ENCODE results near the gene UNKL.

UNKL gene

DNA sequence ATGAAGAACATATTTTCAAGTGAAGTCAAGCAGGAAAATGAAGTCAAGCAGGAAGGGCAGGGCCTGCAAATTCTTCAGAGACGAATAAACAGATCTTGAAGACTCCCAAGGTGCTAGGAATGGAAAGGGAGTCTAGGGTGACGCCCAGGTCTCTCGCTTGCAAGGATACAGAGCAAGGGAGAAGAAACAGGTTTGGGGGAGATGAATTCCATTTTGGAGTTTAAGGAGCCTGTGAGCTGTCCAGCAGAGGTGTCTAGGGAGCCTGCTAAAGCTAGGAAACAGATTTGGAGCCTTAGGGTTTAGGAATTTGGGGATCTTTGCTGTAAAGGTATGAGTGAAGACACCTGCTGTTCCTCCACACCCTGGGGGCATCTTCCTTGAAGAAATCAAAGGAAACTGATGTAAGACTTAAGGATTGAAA is 2.0 kb upstream of the UNKL start:
- H3K27me3 Mint-ChIP-seq (ENCODE audit: low read depth, poor library complexity): peaks cover 11% of the 10 kb centered on the region
- peak overlapping the region; percentile 44 for H3K4me3 Mint-ChIP-seq

DNA sequence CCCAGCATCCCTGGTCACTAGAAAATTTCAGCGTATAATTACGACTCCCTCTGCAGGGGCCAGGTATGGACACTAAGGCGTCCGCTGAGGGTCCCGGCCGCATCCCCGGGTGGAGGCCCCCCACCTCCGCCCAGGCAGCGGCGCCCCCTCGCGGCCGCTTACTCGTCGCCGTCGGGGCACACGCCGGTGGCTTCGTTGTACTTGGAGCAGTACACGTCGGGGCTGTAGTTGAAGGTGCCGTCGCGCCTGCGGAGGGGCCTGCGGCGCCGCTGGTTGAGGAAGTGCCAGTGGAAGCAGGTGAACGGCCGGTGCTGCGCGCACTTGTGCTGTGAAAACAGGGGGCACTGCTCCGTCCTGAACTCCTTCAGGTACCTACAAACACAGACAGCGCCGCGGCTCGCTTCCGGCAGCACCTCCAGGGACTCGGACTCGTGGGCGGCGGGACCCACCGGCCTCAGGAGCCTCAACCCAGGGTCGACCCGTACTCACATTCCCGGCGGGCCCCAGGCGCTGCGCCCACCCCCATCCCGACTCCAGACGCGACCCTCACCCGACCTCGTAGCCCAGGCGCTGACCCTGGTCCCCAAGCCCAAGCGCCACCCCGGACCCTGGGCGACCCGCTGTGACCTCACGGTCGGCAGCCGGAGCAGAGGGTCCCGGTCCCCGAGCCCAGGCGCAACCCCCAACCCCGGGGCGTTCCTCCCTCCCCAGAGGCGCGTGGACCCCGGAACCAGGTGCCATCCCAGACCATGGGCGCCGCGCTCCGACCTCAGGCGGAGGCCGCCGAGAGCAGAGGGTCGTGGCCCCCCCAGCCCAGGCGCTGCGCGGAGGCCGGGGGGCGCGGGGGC is 596 bp downstream of the UNKL start:
- Mint-ChIP-seq H3K27ac (no peak overlapping the region), H3K9me3 (no peaks in the 10 kb centered on the region), H3K36me3 (ENCODE audit: low read depth) (peaks cover 12% of the 10 kb centered on the region), H3K4me1 (peaks cover 26% of the 10 kb centered on the region), H3K4me3 (peak overlapping the region; percentile 82), H3K27me3 (ENCODE audit: low read depth, poor library complexity) (peaks cover 14% of the 10 kb centered on the region)
- TF ChIP-seq, protein P1, sequence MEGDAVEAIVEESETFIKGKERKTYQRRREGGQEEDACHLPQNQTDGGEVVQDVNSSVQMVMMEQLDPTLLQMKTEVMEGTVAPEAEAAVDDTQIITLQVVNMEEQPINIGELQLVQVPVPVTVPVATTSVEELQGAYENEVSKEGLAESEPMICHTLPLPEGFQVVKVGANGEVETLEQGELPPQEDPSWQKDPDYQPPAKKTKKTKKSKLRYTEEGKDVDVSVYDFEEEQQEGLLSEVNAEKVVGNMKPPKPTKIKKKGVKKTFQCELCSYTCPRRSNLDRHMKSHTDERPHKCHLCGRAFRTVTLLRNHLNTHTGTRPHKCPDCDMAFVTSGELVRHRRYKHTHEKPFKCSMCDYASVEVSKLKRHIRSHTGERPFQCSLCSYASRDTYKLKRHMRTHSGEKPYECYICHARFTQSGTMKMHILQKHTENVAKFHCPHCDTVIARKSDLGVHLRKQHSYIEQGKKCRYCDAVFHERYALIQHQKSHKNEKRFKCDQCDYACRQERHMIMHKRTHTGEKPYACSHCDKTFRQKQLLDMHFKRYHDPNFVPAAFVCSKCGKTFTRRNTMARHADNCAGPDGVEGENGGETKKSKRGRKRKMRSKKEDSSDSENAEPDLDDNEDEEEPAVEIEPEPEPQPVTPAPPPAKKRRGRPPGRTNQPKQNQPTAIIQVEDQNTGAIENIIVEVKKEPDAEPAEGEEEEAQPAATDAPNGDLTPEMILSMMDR (IDR thresholded peaks at IDR 0.05): peak; percentile 54
- DNase-seq: peak; percentile 75

More for the DNA sequence above, 2.0 kb upstream of the UNKL start:
- H3K36me3 Mint-ChIP-seq (ENCODE audit: low read depth): peaks cover 6% of the 10 kb centered on the region
- peaks cover 39% of the 10 kb centered on the region for H3K4me1 Mint-ChIP-seq
- no peak for DNase-seq
- no peaks in the 10 kb centered on the region for H3K9me3 Mint-ChIP-seq
- TF ChIP-seq, protein P1 (IDR thresholded peaks at IDR 0.05): no peak
- peak overlapping the region; percentile 74 for H3K27ac Mint-ChIP-seq

DNA sequence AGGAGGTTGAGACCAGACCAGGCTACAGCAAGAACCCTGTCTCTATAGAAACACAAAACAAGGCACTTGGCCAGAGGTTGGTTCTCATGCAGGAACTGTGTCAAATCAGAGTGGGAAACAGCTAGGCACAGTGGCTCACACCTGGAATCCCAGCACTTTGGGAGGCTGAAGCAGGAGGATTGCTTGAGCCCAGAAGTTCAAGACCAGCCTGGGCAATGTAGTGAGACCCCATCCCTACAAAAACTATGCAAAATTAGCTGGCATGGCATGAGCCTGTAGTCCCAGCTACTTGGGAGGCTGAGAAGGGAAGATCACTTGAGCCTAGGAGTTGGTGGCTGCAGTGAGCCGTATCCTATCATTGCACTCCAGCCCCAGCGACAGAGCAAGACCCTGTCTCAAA is 1.7 kb downstream of the UNKL start:
- DNase-seq: no peak
- Mint-ChIP-seq H3K4me1 (peaks cover 18% of the 10 kb centered on the region), H3K4me3 (peak overlapping the region; percentile 59), H3K9me3 (no peaks in the 10 kb centered on the region), H3K36me3 (ENCODE audit: low read depth) (peaks cover 12% of the 10 kb centered on the region), H3K27ac (no peak overlapping the region), H3K27me3 (ENCODE audit: low read depth, poor library complexity) (peaks cover 14% of the 10 kb centered on the region)
- TF ChIP-seq, protein P1 (IDR thresholded peaks at IDR 0.05): no peak

DNA sequence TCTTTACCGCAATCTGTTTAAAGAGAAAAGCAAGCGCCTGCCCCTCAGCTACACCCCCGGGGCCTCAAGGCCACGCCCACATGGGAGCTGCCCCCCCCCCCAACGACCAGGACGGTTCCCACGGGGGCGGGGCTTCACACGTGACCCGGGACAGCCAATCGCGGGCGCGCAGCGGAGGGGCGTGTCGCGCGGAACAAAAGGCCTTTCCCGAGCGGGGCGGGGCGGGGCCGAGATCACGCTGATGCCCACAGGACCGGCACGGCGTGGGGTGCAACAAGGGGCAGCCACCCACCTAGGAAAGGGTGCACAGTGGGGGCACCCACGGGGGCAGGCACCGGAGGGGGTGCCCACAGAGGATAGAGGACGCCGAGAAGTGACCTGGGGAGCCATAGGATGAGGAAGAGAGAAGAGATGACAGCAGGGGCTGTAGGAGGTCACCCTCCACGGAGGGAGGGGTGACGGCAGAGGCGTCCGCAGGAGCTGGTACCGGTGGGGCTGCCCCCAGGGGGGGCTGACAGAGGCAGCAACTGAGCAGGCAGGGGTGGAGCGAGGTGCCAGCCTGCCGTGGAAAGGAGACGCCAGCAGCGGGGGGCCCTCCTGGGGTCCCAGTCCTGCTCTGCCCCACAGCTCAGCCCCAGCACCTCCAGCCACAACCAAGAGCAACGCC is 6.2 kb downstream of the UNKL start:
- H3K27ac Mint-ChIP-seq: no peak overlapping the region

DNA sequence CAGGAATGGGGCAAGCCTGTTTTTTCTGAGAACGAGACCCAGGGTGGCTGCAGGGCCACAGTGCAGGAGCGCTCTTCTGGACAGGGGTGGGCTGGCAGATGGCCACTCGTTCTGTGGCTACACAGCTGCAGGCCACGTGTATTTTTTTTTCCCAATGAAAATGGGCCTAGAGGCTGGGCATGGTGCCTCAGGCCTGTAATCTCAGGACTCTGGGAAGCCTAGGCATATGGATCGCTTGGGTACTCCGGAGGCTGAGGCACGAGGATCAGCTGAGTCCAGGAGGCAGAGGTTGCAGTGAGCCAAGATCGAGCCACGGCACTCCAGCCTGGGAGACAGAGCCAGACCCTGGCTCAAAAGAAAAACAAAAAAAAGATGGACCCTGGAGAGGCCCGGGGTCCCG is 6.8 kb downstream of the UNKL start:
- Mint-ChIP-seq H3K9me3 (no peaks in the 10 kb centered on the region), H3K36me3 (ENCODE audit: low read depth) (peaks cover 12% of the 10 kb centered on the region), H3K27me3 (ENCODE audit: low read depth, poor library complexity) (peaks cover 14% of the 10 kb centered on the region), H3K27ac (no peak overlapping the region), H3K4me1 (peaks cover 10% of the 10 kb centered on the region), H3K4me3 (peak overlapping the region; percentile 81)
- TF ChIP-seq, protein P1 (IDR thresholded peaks at IDR 0.05): no peak
- no peak for DNase-seq

More for the DNA sequence above, 6.2 kb downstream of the UNKL start:
- TF ChIP-seq, protein P1 (IDR thresholded peaks at IDR 0.05): no peak
- peak; percentile 99 for DNase-seq
- H3K36me3 Mint-ChIP-seq (ENCODE audit: low read depth): peaks cover 12% of the 10 kb centered on the region
- H3K4me3 Mint-ChIP-seq: peak overlapping the region; percentile 81
- peaks cover 16% of the 10 kb centered on the region for H3K27me3 Mint-ChIP-seq (ENCODE audit: low read depth, poor library complexity)
- H3K9me3 Mint-ChIP-seq: no peaks in the 10 kb centered on the region
- H3K4me1 Mint-ChIP-seq: peaks cover 10% of the 10 kb centered on the region

All from nephron progenitor cell (in vitro differentiated cells).